Lung (tissue), 12 donors: ENCODE data around the gene SSTR3. TPM values are rescaled to one million over a fixed set of nuclear protein-coding genes. Genes with fewer than 3 reads are reported as not detected.

Source experiments
- ATAC-seq: fragments of 200-7000 bp; cut with Tn5 transposase; one replicate; pipeline ENCODE4 v1.9.1; 2020; ENCODE audit warnings: moderate number of reproducible peaks; ENCODE audit not compliant: insufficient read depth, low FRiP score
- DNase-seq, 3 donors: peaks; one replicate each; pipeline ENCODE4 v3.0.0-alpha.2; 2013 to 2017
- H3K27ac ChIP-seq, 2 donors: one replicate each; pipeline ENCODE4 v1.5.1; 2013; ENCODE audit warnings: mild to moderate bottlenecking in 2 of 2, moderate library complexity in 2 of 2, control low read depth in 1 of 2, inconsistent platforms in 1 of 2, low read depth in 1 of 2, low read length in 1 of 2
- H3K27me3 ChIP-seq, 3 donors: one replicate each; pipeline ENCODE4 v1.5.1; 2013; ENCODE audit warnings: low read length in 2 of 3; ENCODE audit not compliant: control insufficient read depth in 3 of 3, insufficient read depth in 3 of 3
- H3K36me3 ChIP-seq, 4 donors: one replicate each; pipeline ENCODE4 v1.5.1; 2013; ENCODE audit warnings: low read length in 4 of 4, mild to moderate bottlenecking in 1 of 4, moderate library complexity in 1 of 4; ENCODE audit not compliant: control insufficient read depth in 4 of 4, insufficient read depth in 4 of 4
- H3K4me1 ChIP-seq, 5 donors: one replicate each; pipeline ENCODE4 v1.5.1; 2013; ENCODE audit warnings: low read length in 5 of 5, mild to moderate bottlenecking in 2 of 5, moderate library complexity in 1 of 5; ENCODE audit not compliant: control insufficient read depth in 5 of 5, insufficient read depth in 5 of 5
- H3K4me3 ChIP-seq: one replicate; pipeline ENCODE4 v1.5.1; 2013; ENCODE audit warnings: mild to moderate bottlenecking, control low read depth, moderate library complexity
- H3K9ac ChIP-seq, 2 donors: one replicate each; pipeline ENCODE4 v1.5.1; 2013; ENCODE audit warnings: low read length in 2 of 2, control low read depth in 1 of 2; ENCODE audit not compliant: insufficient read depth in 1 of 2
- H3K9me3 ChIP-seq, 4 donors: one replicate each; pipeline ENCODE4 v1.5.1; 2013; ENCODE audit warnings: low read length in 3 of 4, mild to moderate bottlenecking in 1 of 4, moderate library complexity in 1 of 4; ENCODE audit not compliant: control insufficient read depth in 4 of 4, insufficient read depth in 3 of 4
- CTCF ChIP-seq: IDR thresholded peaks from 2 replicates; pipeline ENCODE4 v1.5.1; 2012; ENCODE audit warnings: mild to moderate bottlenecking; ENCODE audit errors: control extremely low read depth, extremely low read depth
- WGBS, 2 donors: extraction: QIAGEN DNeasy Blood & Tissue Kit; methylation state at CpG; one replicate each; pipeline ENCODE4 v1.1.7; 2013; 5-methylcytosine and 5-hydroxymethylcytosine counted together
- polyA plus RNA-seq, 2 donors: library from polyadenylated mRNA; stranded (reverse); fragments of 200-250 nt; gene quantifications; one replicate each; pipeline ENCODE4 v1.2.1, GENCODE V29; 2013
- total RNA-seq, 2 donors: library from RNA; depleted of rRNA in 1 of 2; stranded (reverse); fragments of >200 nt in 1 of 2; gene quantifications; one replicate each; pipeline ENCODE4 v1.2.1, GENCODE V29; 2014 to 2021
- donor health status: control.
- donor health status: control.
- donor health status: Bipolar disorder and iron deficiency.
- donor health status: healthy.
- donor health status: DM: yes; HTN: yes; CAD: no.

SSTR3 gene
- total and polyA plus RNA-seq, 4 donors, result 0.04 to 0.87 (median 0.10) TPM

GRCh38 chr22:37215890-37216289, 3.6 kb upstream of the SSTR3 start:
- Histone ChIP-seq H3K27ac (no peak overlapping the region), H3K9ac (no peak overlapping the region), H3K9me3 (no peaks in the 10 kb centered on the region), H3K27me3 (peaks cover 0 to 3% (median 0%) of the 10 kb centered on the region in 3 donors), H3K4me1 (peaks cover 0 to 5% (median 0%) of the 10 kb centered on the region in 5 donors), H3K4me3 (no peak overlapping the region), H3K36me3 (no peaks in the 10 kb centered on the region)
- WGBS, 2 donors, result 60 to 80% methylated on average over 9 of the region's 9 CpGs
- no peak for DNase-seq
- no peak for ATAC-seq
- no peak for TF ChIP-seq CTCF

- no peak for TF ChIP-seq CTCF
- no peaks in the 10 kb centered on the region for H3K36me3 ChIP-seq
- peaks cover 0 to 3% (median 0%) of the 10 kb centered on the region in 3 donors for H3K27me3 ChIP-seq
- H3K9ac ChIP-seq, result no peak overlapping the region
- peaks cover 0 to 5% (median 0%) of the 10 kb centered on the region in 5 donors for H3K4me1 ChIP-seq
- no peak overlapping the region for H3K4me3 ChIP-seq
- no peak overlapping the region for H3K27ac ChIP-seq
- no peaks in the 10 kb centered on the region for H3K9me3 ChIP-seq
- ATAC-seq (no peak), DNase-seq (no peak)
- 76 to 93% methylated on average over 13 of the region's 13 CpGs for WGBS, 2 donors
Measured at GRCh38 chr22:37214731-37215030, 2.4 kb upstream of the SSTR3 start.

GRCh38 chr22:37213941-37214730, 1.9 kb upstream of the SSTR3 start:
- Histone ChIP-seq H3K27me3 (peaks cover 0 to 3% (median 0%) of the 10 kb centered on the region in 3 donors), H3K27ac (no peak overlapping the region), H3K36me3 (no peaks in the 10 kb centered on the region), H3K4me3 (no peak overlapping the region), H3K9me3 (no peaks in the 10 kb centered on the region), H3K4me1 (peaks cover 0 to 5% (median 0%) of the 10 kb centered on the region in 5 donors), H3K9ac (no peak overlapping the region)
- DNase-seq, result no peak
- no peak for TF ChIP-seq CTCF
- 85 to 93% methylated on average over 13 of the region's 13 CpGs for WGBS, 2 donors
- ATAC-seq, result no peak
